Astrocyte of the spinal cord (primary cell): Measurements from ENCODE around the gene MRAP.
A peak's percentile ranks its signal among the peaks of the same experiment; 100 is the strongest.

Source experiments
- DNase-seq: peaks from one replicate; pipeline ENCODE4 v3.0.0; 2011; ENCODE audit warnings: low read depth, low spot score
- H3K4me3 ChIP-seq: 2 replicates; pipeline ENCODE4 v1.5.1; 2011; ENCODE audit warnings: low read depth, mild to moderate bottlenecking, low read length, moderate library complexity
- CTCF ChIP-seq: IDR thresholded peaks from 2 replicates; pipeline ENCODE4 v1.5.1; 2012; ENCODE audit warnings: low read depth, mild to moderate bottlenecking, low read length, inconsistent platforms
- in situ Hi-C: cut with HindIII; loops from 2 replicates; pipeline ENCODE4 v1.10.0; 2017; ENCODE audit warnings: low sequenced_read_pairs

Gene MRAP

GRCh38 chr21:32320059-32320458 is 21.4 kb downstream of the MRAP start:
- in situ Hi-C loops: no loop called here
- TF ChIP-seq CTCF: no peak
- no peak overlapping the region for H3K4me3 ChIP-seq
- DNase-seq: no peak

GRCh38 chr21:32320726-32321125 is 22.1 kb downstream of the MRAP start:
- no peak for DNase-seq
- in situ Hi-C loops: no loop called here
- no peak for TF ChIP-seq CTCF
- H3K4me3 ChIP-seq: no peak overlapping the region

- H3K4me3 ChIP-seq: no peak overlapping the region
- DNase-seq: no peak
- TF ChIP-seq CTCF: no peak
- in situ Hi-C loops: no loop called here
Measured at GRCh38 chr21:32321480-32321879, 22.8 kb downstream of the MRAP start.

DNA sequence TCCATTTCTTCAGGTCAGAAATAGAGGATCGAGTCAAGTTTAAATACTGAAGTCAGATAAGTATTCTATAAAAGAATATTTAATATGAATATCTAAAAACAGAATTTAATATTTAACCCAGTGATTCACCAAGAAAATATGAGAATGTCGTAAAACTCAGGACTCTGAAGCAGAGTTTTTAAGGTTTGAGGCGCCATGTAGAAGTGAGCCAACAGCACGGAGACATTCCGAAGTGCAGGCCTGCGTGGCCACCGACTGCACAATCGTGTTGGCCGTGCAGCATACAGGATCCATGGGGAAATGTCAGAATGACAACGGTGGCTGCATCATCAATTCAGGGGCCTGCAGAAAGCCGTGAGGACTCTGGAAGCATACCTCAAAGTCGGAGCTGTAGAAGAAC is 23.4 kb downstream of the MRAP start:
- TF ChIP-seq CTCF: no peak
- in situ Hi-C loops: no loop called here
- no peak for DNase-seq
- H3K4me3 ChIP-seq: no peak overlapping the region

- no peak for DNase-seq
- no peak for TF ChIP-seq CTCF
- no peak overlapping the region for H3K4me3 ChIP-seq
- in situ Hi-C loops: no loop called here
Measured at GRCh38 chr21:32322676-32323075, 24.0 kb downstream of the MRAP start.

DNA sequence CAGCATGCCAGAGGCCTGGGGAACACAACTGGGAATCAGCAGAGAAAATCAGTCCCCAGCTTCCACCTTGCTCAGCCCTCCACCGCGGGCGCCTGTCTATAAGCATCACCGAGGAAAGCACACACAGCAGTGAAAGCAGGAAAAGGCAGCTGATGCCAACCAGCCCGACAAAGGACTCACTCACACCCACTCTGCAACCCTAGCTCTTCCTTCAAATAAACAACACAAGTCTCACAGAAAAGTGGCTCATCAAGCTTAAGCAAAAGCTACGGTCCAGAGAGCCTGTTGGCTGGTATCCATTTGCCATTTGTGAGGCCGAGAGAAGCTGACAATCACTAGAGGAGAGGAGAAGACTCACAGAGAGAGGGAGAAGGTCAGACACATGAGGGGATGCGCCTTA is 27.1 kb downstream of the MRAP start:
- no peak for TF ChIP-seq CTCF
- in situ Hi-C loops: no loop called here
- H3K4me3 ChIP-seq: no peak overlapping the region
- no peak for DNase-seq

DNA sequence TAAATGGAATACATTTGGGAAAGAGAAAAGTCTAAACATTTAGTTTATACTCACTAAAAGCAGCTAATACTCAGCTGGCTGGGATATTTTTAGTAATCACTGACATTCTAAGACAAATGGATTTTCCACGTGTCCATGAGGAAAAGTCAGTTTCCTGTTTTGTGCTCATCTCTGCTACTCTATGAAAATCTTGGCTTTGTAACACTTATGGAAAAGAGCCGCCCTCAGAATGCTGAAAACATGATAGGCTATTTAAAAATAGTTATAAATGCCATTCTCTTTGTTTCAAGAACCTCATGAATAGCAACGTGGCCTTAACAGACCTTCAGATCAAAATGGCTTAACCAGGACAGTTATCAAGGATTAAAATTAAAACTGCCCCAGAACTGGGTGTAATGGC is 29.9 kb downstream of the MRAP start:
- DNase-seq: peak; percentile 16
- in situ Hi-C loops: no loop called here
- no peak overlapping the region for H3K4me3 ChIP-seq
- no peak for TF ChIP-seq CTCF
